ENCODE results near the gene DHRS13. TPM values are rescaled to one million over a fixed set of nuclear protein-coding genes. Genes with fewer than 3 reads are reported as not detected.

Gene DHRS13
- total RNA-seq, 1 experiment from 2014 or later, result 5.1 TPM

- TSS peak; percentile 90 for BruUV-seq (replicated peaks)
- Histone ChIP-seq H3K4me3 (ENCODE audit: low read length) (peak within 1 kb of the TSS; percentile 87), H3K27me3 (ENCODE audit: low read length) (no peaks in the 10 kb centered on the region), H2AFZ (ENCODE audit: low read length) (peak within 1 kb of the TSS; percentile 94), H3K4me2 (ENCODE audit: low read length) (peak within 1 kb of the TSS; percentile 93), H3K79me2 (ENCODE audit: low read length) (peaks cover 15% of the 10 kb centered on the region), H3K9me2 (replicated peaks; ENCODE audit: low read length) (no peaks in the 10 kb centered on the region), H4K20me1 (ENCODE audit: low read length) (no peaks in the 10 kb centered on the region), H3K9ac (ENCODE audit: low read length) (peak within 1 kb of the TSS; percentile 86), H3K9me3 (ENCODE audit: low read length) (no peaks in the 10 kb centered on the region), H3K27ac (ENCODE audit: low read length) (no peak within 1 kb of the TSS), H3K36me3 (ENCODE audit: low read depth, low read length) (no peaks in the 10 kb centered on the region; the same call in 1 of the 2 replicates), H3F3A (ENCODE audit: low read length, unreplicated experiment) (no peaks in the 10 kb centered on the region), H3K4me1 (ENCODE audit: insufficient read depth, low read length) (0 out of 2 replicates have a peak, but pooled peaks cover 4% of the 10 kb centered on the region)
- intact Hi-C loops (cut with micrococcal nuclease), result no loop called here
- peak; percentile 100 for ATAC-seq
- TF ChIP-seq EZH2phosphoT487 (IDR thresholded peaks at IDR 0.05; ENCODE audit: borderline replicate concordance, low read length) (no peak), EZH2 (IDR thresholded peaks at IDR 0.05; ENCODE audit: low read length, unreplicated experiment) (no peak)
- TF ChIP-seq, protein P1, sequence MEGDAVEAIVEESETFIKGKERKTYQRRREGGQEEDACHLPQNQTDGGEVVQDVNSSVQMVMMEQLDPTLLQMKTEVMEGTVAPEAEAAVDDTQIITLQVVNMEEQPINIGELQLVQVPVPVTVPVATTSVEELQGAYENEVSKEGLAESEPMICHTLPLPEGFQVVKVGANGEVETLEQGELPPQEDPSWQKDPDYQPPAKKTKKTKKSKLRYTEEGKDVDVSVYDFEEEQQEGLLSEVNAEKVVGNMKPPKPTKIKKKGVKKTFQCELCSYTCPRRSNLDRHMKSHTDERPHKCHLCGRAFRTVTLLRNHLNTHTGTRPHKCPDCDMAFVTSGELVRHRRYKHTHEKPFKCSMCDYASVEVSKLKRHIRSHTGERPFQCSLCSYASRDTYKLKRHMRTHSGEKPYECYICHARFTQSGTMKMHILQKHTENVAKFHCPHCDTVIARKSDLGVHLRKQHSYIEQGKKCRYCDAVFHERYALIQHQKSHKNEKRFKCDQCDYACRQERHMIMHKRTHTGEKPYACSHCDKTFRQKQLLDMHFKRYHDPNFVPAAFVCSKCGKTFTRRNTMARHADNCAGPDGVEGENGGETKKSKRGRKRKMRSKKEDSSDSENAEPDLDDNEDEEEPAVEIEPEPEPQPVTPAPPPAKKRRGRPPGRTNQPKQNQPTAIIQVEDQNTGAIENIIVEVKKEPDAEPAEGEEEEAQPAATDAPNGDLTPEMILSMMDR (conservative IDR thresholded peaks at IDR 0.05; ENCODE audit: low read depth, low read length), result no peak
- peak; percentile 82 for DNase-seq
- ChIA-PET POLR2A (ENCODE audit: unreplicated experiment) (no interaction called here), CTCF (no interaction called here)
Observed at GRCh38 chr17:28854457-28855335, 48.2 kb downstream of the DHRS13 start, which contains the start of gene ERAL1. ERAL1 (plus strand) TSS chr17:28855016; CDS start chr17:28855035, 19 bp downstream.

DNA sequence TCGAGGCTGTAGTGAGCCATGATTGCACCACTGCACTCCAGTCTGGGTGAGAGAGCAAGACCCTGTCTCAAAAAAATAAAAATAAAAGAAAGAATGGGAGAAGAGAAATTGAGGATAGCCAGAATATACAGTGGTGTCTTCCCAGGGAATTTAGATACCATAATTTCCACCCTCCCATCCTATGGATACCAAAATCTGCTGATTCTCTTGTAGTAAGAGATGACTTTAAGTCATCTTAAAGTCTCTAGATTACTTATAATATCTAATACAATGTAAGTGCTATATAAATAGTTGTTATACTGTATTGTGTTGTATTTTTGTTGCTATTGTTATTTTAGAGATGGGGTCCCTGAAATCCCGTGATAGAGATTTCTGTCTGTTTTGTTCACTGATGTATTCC lies 49.6 kb downstream of the DHRS13 start:
- Histone ChIP-seq H3K9me3 (ENCODE audit: low read length) (no peaks in the 10 kb centered on the region), H3K36me3 (ENCODE audit: low read depth, low read length) (no peaks in the 10 kb centered on the region), H3K79me2 (ENCODE audit: low read length) (peaks cover 15% of the 10 kb centered on the region), H3K9ac (ENCODE audit: low read length) (no peak overlapping the region), H3K27ac (ENCODE audit: low read length) (no peak overlapping the region), H3K4me1 (ENCODE audit: insufficient read depth, low read length) (0 out of 2 replicates have a peak, but pooled peaks cover 4% of the 10 kb centered on the region), H4K20me1 (ENCODE audit: low read length) (no peaks in the 10 kb centered on the region), H3F3A (ENCODE audit: low read length, unreplicated experiment) (no peaks in the 10 kb centered on the region), H3K4me3 (ENCODE audit: low read length) (no peak overlapping the region), H3K4me2 (ENCODE audit: low read length) (no peak overlapping the region), H2AFZ (ENCODE audit: low read length) (no peak overlapping the region), H3K9me2 (replicated peaks; ENCODE audit: low read length) (no peaks in the 10 kb centered on the region), H3K27me3 (ENCODE audit: low read length) (no peaks in the 10 kb centered on the region)
- POLR2A ChIA-PET (ENCODE audit: unreplicated experiment), result no interaction called here
- ATAC-seq (no peak), DNase-seq (no peak)
- intact Hi-C loops (cut with micrococcal nuclease), result no loop called here
- no TSS peak for BruUV-seq (replicated peaks)
- CTCF ChIA-PET, result interaction anchor here (0.7 kb wide), 1 partner anchor 94 kb away, joined by 4 read pairs; no protein-coding TSS in a partner anchor
- TF ChIP-seq, protein P1 (conservative IDR thresholded peaks at IDR 0.05; ENCODE audit: low read depth, low read length), result no peak
- TF ChIP-seq EZH2 (IDR thresholded peaks at IDR 0.05; ENCODE audit: low read length, unreplicated experiment) (no peak), EZH2phosphoT487 (IDR thresholded peaks at IDR 0.05; ENCODE audit: borderline replicate concordance, low read length) (no peak)
